Fibroblast of lung (primary cell): ENCODE results near the gene RPL19.

Experiments
- CTCF ChIP-seq, 2 donors: IDR thresholded peaks in 1 of 2; conservative IDR thresholded peaks in 1 of 2; 1 replicate in 1 of 2; 2 replicates in 1 of 2; pipeline ENCODE4 v1.5.1; 2011 to 2012; ENCODE audit warnings: low read length in 2 of 2, control low read depth in 1 of 2, inconsistent platforms in 1 of 2, low read depth in 1 of 2, mild to moderate bottlenecking in 1 of 2
- EZH2 ChIP-seq: IDR thresholded peaks from 2 replicates; pipeline ENCODE4 v1.5.1; 2012; ENCODE audit warnings: low read length, control low read depth, mild to moderate bottlenecking; ENCODE audit errors: missing control alignments

- TF ChIP-seq CTCF (conservative IDR thresholded peaks at IDR 0.05 in 1 of 2, IDR thresholded peaks at IDR 0.05 in 1 of 2; ENCODE audit: low read depth in 1 of 2, low read length in 2 of 2) (no peak), EZH2 (no peak)
Measured at GRCh38 chr17:39198186-39198566, 1.9 kb upstream of the RPL19 start.
